Epidermal melanocyte (primary cell): ENCODE data around the gene NUP107.
"Not testable (repeated sequence)": the region's sequence is repeated elsewhere in the genome, so short reads cannot be mapped to it uniquely, and the experiment has no call there.

ENCODE experiments used
- DNase-seq: peaks from one replicate; pipeline ENCODE4 v3.0.0; 2011; ENCODE audit warnings: low spot score; ENCODE audit not compliant: insufficient read length

Gene NUP107

GRCh38 chr12:68686595-68687521, at the start of gene NUP107:
Gene NUP107 (plus strand): TSS chr12:68686978. CDS start chr12:68687066, 88 bp downstream.
- DNase-seq = peak; percentile 96

- DNase-seq = not testable (repeated sequence)
Measured at GRCh38 chr12:68637439-68637838, 49.3 kb upstream of the NUP107 start.

DNA sequence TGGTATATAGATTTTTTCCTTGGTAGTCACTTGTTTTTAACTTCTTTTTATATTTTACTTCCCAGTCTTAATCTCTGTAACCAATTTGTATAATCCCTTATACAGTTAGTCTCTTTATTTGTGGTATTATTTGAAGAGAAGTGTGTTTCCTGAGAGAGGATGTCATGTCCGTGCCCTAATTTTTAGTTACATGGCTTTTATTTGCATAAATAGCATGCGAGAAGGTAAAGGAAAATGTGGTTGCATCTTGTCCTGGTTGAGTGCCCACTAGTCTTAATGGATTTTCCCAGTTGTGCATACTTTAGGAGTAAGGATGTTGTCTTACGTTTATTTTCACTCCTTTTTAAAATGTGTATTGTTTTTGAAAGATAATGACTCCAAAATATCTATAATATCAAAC, 48.6 kb upstream of the NUP107 start:
- DNase-seq = no peak

- no peak for DNase-seq
Measured at GRCh38 chr12:68638721-68639395, 47.9 kb upstream of the NUP107 start.

DNA sequence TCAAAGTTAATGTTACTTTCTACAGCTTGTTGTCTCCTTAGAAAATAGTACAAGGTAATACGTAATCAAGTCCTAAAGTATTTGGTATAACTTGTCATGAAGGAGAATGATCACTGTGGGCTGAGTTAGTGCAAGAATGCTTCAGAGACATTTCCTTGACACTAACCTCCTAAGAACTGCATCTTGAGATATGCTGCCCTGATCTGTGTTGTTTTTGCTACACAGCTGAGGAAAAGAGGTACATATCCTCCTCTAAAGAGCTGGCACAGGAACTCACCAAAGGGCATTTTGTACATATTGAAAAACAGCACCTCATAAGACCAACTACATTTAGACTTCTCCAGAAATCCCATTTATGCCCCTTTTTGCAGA, 47.4 kb upstream of the NUP107 start:
- DNase-seq = no peak

DNA sequence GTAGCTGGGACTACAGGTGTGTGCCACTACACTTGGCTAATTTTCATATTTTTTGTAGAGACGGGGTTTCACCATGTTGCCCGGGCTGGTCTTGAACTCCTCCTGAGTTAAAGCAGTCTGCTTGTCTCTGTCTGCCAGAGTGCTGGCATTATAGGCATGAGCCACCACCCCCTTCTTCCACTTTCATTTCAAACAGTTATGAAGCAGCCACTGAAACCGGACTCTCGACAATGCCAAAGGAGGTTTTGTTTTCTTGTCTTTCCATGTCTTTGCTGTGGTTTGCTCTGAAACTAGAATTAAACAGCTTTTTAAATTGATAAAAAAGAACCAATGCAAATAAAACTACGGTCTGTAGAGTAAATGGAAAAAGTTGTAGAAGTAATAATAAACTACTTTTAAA, 45.6 kb upstream of the NUP107 start:
- DNase-seq = no peak

GRCh38 chr12:68646484-68646883, 40.3 kb upstream of the NUP107 start:
- DNase-seq = no peak

GRCh38 chr12:68647507-68647906, 39.3 kb upstream of the NUP107 start:
- no peak for DNase-seq

DNA sequence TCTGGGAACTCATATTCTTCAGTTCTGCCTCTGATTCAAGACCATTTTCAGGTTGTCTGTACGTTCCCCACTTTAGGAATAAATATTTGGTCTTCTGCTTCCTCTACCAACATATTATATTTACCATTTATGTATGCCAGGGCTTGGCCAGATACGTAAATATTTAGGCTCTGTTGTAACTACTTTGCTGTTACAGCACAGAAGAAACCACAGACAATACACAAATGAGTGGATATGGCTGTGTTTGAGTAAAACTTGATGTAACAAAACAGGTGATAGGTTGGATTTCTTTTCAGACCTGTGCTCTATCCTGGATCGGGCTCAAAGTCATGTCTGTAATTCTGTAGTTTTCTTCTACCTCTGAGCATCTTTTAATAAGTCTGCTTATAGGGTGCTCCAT, 38.6 kb upstream of the NUP107 start:
- DNase-seq = no peak

GRCh38 chr12:68665016-68665569, 21.7 kb upstream of the NUP107 start:
- DNase-seq = no peak

DNA sequence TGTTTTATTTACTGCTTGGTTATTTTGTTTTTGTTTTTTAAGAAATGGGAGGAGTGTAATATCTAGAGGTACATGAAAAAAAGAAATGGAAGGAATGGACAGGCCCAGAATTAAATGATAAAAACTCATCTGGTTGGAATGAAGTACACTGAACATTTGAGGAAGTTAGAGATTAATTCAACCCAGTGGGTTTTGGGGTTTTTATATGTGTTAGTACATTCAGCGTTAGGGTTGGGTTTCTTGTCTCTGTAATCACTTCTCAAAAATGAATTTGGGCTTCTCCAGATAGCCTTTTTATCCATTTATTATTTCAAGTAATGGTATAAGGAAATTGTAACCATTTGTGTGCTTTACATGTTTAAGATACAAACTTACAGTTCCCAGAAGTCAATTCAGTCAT, 19.5 kb upstream of the NUP107 start:
- DNase-seq = no peak

DNA sequence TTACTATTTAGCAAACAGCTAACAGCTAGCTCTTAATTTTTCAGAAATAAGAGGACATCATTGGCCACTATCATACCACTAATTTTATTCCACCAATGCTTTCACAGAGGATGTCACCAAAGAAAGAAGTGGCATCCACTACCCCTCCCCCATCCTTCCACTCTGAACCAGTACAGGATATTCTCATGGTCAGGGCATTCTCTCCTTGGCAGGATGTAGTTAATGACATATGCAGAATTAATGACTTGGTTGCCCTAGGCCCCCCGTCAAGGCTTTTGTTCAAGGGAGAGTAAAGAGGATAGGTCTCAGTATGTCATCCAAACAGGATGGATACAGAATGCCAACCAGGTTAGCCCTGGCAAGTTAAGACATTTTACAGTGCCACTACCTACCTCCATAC, 18.9 kb upstream of the NUP107 start:
- DNase-seq = no peak

GRCh38 chr12:68671179-68671578, 15.6 kb upstream of the NUP107 start:
- DNase-seq = no peak

GRCh38 chr12:68673788-68674187, 13.0 kb upstream of the NUP107 start:
- no peak for DNase-seq

DNA sequence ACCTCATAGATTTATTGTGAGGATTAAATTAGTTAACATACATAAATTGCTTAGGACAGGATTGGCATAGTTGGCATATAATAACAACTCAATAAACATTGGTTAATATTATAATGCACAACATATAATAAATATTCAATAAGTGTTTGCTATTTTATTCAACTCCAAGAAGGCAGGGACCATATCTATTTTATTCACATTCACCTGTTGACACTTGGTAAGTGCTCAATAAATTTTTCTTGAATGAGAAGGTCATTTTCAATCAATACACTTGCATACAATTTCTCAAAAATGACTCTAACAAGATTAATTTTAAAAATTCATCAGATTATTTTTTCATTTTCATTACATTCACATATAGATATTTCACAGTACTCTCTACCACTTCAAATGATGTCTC, 12.4 kb upstream of the NUP107 start:
- DNase-seq = no peak

- DNase-seq = no peak
Measured at GRCh38 chr12:68675101-68675842, 11.5 kb upstream of the NUP107 start.

GRCh38 chr12:68676854-68677253, 9.9 kb upstream of the NUP107 start:
- not testable (repeated sequence) for DNase-seq

GRCh38 chr12:68686262-68686594, 550 bp upstream of the NUP107 start:
- no peak for DNase-seq

DNA sequence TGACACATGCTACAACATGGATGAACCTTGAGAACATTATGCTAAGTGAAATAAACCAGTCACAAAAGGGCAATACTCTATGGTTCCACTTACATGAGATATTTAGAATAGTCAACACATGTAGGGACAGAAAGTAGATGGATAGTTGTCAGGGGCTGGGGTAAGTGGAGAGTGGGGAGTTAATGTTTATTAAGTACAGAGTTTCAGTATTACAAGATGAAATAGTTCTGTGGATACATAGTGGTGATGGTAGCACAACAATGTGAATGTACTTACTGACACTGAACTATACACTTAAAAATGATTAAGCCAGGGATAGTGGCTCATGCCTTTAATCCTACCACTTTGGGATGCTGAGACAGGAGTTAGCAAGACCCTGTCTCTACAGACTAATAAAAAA, 8.7 kb downstream of the NUP107 start:
- DNase-seq = no peak

- DNase-seq = no peak
Measured at GRCh38 chr12:68699486-68699885, 12.7 kb downstream of the NUP107 start.

GRCh38 chr12:68727776-68728175, 41.0 kb downstream of the NUP107 start:
- DNase-seq = no peak

DNA sequence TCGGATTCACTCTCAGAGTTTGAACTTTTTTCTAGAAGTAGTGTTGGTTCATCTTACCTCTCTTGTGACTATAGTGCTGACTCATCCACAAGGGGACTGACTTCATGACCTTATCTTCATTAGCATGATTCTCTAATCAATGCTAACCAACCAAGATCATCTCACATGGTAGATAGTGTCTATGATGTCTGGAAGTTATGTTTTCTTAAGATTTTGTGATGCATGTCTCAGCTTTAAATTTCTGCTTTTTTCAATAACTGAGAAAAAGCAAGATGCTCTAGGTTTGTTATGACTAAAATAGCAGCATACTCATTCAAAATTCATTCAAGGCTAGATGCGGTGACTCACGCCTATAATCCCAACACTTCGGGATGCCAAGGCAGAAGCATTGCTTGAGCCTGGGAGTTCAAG, 46.9 kb downstream of the NUP107 start:
- no peak for DNase-seq
